ENCODE results near the gene ITGBL1. TPM values are rescaled to one million over a fixed set of nuclear protein-coding genes. Genes with fewer than 3 reads are reported as not detected.

The ITGBL1 gene
- total and polyA plus RNA-seq, 9 donors: 0.45 to 9.3 (median 1.8) TPM

DNA sequence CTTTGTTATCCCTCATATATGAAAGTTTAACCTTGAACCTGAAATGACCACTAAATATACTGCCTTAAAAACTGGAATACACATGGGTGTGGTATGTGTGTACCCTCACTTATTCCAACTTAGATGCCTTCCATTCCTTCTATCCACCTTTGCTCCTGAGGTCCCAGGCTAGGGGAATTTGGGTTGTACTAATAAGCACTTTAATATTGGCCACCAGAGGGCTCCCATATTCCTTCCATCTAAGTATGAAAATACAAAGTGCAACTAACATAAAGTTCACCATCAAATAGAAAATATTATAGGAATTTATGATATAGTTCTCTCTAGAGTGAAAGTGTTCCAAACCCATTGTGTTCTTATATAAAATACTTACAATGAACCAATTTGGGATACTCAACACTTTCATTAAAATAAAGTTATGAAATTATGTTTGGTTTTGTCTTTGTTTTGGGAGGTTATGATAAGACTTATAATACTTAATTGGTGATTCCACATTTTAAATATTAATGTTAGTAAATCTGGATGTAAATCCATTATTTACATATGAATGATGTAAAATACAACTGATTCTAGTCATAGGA is 62.3 kb downstream of the ITGBL1 start:
- no peak overlapping the region for H3K4me3 ChIP-seq
- no peaks in the 10 kb centered on the region for H3K9me3 ChIP-seq
- TF ChIP-seq, protein P1, sequence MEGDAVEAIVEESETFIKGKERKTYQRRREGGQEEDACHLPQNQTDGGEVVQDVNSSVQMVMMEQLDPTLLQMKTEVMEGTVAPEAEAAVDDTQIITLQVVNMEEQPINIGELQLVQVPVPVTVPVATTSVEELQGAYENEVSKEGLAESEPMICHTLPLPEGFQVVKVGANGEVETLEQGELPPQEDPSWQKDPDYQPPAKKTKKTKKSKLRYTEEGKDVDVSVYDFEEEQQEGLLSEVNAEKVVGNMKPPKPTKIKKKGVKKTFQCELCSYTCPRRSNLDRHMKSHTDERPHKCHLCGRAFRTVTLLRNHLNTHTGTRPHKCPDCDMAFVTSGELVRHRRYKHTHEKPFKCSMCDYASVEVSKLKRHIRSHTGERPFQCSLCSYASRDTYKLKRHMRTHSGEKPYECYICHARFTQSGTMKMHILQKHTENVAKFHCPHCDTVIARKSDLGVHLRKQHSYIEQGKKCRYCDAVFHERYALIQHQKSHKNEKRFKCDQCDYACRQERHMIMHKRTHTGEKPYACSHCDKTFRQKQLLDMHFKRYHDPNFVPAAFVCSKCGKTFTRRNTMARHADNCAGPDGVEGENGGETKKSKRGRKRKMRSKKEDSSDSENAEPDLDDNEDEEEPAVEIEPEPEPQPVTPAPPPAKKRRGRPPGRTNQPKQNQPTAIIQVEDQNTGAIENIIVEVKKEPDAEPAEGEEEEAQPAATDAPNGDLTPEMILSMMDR (IDR thresholded peaks at IDR 0.05): no peak
- no peak for TF ChIP-seq POLR2A (IDR thresholded peaks at IDR 0.05)
- no peak overlapping the region for H3K27ac ChIP-seq
- H3K36me3 ChIP-seq: no peaks in the 10 kb centered on the region
- intact Hi-C loops (cut with DNase I): no loop called here
- H3K27me3 ChIP-seq: no peaks in the 10 kb centered on the region
- H3K4me1 ChIP-seq (ENCODE audit: insufficient read depth): no peaks in the 10 kb centered on the region
- no peak for DNase-seq

DNA sequence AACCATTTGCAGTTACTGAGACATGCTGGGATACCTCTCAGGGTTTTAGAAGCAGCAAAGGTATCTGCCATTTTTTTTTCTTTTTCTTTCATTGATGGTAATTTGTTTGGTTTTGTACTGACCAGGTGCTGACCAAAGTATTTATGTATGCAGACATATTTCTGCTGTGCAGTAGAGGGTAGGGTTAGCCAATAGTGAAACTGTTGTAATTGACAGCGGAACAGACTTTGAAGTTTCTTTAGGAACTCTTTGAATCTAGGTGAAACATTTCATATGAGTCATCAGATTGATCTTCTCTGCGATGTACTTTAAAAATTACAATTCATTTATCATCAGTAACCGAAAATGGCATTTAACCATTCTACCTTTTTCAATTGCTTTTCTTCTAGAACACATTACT is 63.0 kb downstream of the ITGBL1 start:
- DNase-seq: no peak

DNA sequence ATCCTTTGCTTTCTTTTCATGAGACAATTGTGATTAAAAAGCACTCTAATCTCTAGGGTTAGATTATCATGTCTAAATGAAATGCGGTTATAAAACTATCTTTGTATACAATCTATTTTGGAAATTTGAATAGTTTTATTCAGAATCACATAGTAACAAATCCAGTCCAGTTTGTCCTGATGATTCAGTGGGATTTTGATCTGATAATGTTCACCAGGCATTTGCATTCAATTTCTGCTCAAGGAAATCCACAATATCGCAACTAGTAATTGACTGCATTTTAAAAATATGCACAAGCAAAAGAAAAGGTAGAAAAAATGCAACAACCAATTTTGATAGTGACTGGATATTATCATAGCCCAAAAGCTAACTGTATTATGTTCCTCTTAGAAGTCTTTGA is 63.8 kb downstream of the ITGBL1 start:
- Histone ChIP-seq H3K4me3 (no peak overlapping the region), H3K27ac (no peak overlapping the region), H3K4me1 (ENCODE audit: insufficient read depth) (no peaks in the 10 kb centered on the region), H3K27me3 (no peaks in the 10 kb centered on the region), H3K36me3 (no peaks in the 10 kb centered on the region), H3K9me3 (no peaks in the 10 kb centered on the region)
- intact Hi-C loops (cut with DNase I): no loop called here
- 54 to 89% (median 85%) methylated on average over 2 of the region's 2 CpGs for WGBS, 3 donors
- no peak for DNase-seq
- TF ChIP-seq, protein P1 (IDR thresholded peaks at IDR 0.05): no peak
- TF ChIP-seq POLR2A (IDR thresholded peaks at IDR 0.05): no peak
- no peak for TF ChIP-seq EP300 (IDR thresholded peaks at IDR 0.05)

More for the DNA sequence above, 63.0 kb downstream of the ITGBL1 start:
- Histone ChIP-seq H3K36me3 (no peaks in the 10 kb centered on the region), H3K27me3 (no peaks in the 10 kb centered on the region), H3K4me3 (no peak overlapping the region), H3K9me3 (no peaks in the 10 kb centered on the region), H3K27ac (no peak overlapping the region), H3K4me1 (ENCODE audit: insufficient read depth) (no peaks in the 10 kb centered on the region)
- WGBS, 3 donors: 90 to 96% (median 92%) methylated on average over 3 of the region's 3 CpGs
- intact Hi-C loops (cut with DNase I): no loop called here
- TF ChIP-seq EP300 (IDR thresholded peaks at IDR 0.05) (no peak), POLR2A (IDR thresholded peaks at IDR 0.05) (no peak)
- TF ChIP-seq, protein P1 (IDR thresholded peaks at IDR 0.05): no peak

DNA sequence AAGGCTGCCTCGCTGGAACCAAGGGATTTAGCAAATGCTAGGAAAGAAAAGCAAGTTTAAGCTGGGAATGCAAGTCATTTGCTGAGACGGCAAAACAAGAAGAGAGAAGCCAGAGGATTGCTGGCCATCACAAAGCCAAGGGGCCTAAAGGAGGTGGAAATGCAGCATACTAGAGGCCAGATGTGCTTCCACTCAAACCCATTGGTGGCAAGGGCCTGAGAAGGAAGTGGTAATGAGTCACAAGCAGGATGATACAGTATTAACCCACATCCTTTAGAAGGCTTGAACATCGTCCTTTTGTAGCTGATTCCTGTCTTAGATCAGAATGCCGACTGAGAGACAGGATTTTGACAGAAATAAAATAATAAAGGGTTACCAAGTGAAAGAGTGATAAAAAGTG is 68.2 kb downstream of the ITGBL1 start:
- no peaks in the 10 kb centered on the region for H3K27me3 ChIP-seq
- TF ChIP-seq POLR2A (IDR thresholded peaks at IDR 0.05): no peak
- TF ChIP-seq, protein P1 (IDR thresholded peaks at IDR 0.05): no peak
- no peak for TF ChIP-seq EP300 (IDR thresholded peaks at IDR 0.05)
- no peak overlapping the region for H3K27ac ChIP-seq
- 81 to 88% (median 85%) methylated on average over 4 of the region's 4 CpGs for whole genome bisulfite sequencing, 3 donors
- H3K36me3 ChIP-seq: no peaks in the 10 kb centered on the region
- H3K4me1 ChIP-seq (ENCODE audit: insufficient read depth): no peaks in the 10 kb centered on the region
- intact Hi-C loops (cut with DNase I): no loop called here
- no peaks in the 10 kb centered on the region for H3K9me3 ChIP-seq
- DNase-seq: no peak
- H3K4me3 ChIP-seq: no peak overlapping the region

Data from ovary (tissue), 9 donors.